GM23248 (cell line): Measurements from ENCODE around the gene CHST11.
"Not testable (repeated sequence)": the region's sequence is repeated elsewhere in the genome, so short reads cannot be mapped to it uniquely, and the experiment has no call there.

Experiments
- EZH2 ChIP-seq: fragments of 200-600 bp; sonication (generic); IDR thresholded peaks from 2 replicates; pipeline ENCODE4 v1.6.1; 2018; ENCODE audit warnings: antibody characterized with exemption, mild to moderate bottlenecking; ENCODE audit not compliant: insufficient read depth, poor library complexity, severe bottlenecking
- EZH2phosphoT487 ChIP-seq: fragments of 200-600 bp; sonication (generic); IDR thresholded peaks from 2 replicates; pipeline ENCODE4 v1.6.1; 2018; ENCODE audit warnings: antibody characterized with exemption, moderate library complexity, mild to moderate bottlenecking, low read depth; ENCODE audit not compliant: insufficient read depth

DNA sequence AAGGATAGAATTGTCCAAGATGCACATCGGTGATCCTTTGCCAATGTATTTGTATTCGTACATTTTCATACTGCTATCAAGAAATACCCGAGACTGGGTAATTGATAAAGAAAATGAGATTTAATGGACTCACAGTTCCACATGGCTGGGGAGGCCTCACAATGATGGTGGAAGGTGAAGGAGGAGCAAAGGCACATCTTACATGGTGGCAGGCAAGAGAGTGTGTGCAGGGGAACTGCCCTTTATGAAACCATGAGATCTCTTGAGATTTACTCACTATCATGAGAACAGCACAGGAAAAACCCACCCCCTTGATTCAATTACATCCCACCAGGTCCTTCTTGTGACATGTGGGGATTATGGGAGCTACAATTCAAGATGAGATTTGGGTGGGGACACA lies 107.9 kb downstream of the CHST11 start:
- TF ChIP-seq EZH2phosphoT487, EZH2: not testable (repeated sequence)
